HK-2 (cell line): ENCODE data around the gene OSBPL2.

Source experiments
- DNase-seq: peaks from one replicate; pipeline ENCODE4 v3.0.0-alpha.2; 2018; ENCODE audit not compliant: unreplicated experiment

The OSBPL2 gene

GRCh38 chr20:62258499-62259293 is 20.4 kb downstream of the OSBPL2 start:
- peak; percentile 67 for DNase-seq

GRCh38 chr20:62259294-62259565 is 20.9 kb downstream of the OSBPL2 start:
- DNase-seq = no peak

DNA sequence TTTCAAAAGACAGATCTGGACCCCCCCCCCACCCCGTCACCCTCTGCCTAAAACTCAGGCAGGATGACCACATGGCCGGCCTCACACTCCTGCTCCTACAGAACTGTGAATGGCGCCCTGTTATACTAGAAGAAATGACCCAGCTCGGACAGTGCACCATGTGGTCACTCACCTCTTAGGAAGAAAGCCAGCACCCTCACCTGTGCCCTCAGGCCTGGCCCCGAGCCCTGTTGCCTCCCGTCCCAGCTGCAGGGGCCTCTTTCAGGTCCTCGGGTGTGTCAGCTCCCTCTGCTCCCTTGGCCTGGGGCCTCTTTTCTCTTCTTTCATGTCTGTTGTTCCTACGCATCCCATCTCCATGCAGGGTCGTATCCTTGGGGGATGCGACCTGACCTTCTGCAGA is 23.7 kb downstream of the OSBPL2 start:
- no peak for DNase-seq

DNA sequence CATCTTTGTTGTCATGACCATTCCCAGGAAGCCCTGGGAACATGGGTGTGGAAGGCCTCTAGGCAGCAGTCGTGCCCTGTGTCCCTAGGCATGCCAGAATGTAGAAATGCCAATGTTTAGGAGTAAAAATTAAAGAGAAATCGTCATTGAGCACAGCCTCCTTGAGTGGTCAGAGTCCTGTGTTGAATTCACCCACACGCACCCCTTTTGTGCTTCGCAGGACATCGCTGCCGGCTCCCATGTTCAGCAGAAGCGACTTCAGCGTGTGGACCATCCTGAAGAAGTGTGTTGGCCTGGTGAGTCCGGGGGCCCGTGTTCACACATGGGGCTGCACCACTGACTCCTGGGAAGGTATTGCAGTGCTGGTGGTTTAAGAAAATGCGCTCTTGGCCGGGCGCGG is 25.1 kb downstream of the OSBPL2 start:
- no peak for DNase-seq

GRCh38 chr20:62265365-62265764 is 27.0 kb downstream of the OSBPL2 start:
- DNase-seq = no peak

DNA sequence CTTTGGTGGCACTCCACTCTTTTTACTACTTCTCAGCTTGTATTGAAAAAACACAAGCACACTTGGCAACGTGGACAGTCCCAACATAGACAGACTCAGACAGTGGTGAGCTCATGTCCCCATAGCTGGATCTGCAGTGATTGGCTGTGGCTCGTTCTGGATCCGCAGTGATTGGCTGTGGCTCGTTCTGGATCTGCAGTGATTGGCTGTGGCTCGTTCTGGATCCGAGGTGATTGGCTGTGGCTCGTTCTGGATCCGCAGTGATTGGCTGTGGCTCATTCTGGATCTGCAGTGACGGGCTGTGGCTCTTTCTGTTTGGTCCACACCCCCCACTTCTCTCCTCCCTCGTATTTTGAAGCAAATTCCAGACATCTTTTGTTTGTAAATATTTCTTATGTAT is 28.0 kb downstream of the OSBPL2 start:
- no peak for DNase-seq

GRCh38 chr20:62266851-62267250 is 28.5 kb downstream of the OSBPL2 start:
- no peak for DNase-seq

DNA sequence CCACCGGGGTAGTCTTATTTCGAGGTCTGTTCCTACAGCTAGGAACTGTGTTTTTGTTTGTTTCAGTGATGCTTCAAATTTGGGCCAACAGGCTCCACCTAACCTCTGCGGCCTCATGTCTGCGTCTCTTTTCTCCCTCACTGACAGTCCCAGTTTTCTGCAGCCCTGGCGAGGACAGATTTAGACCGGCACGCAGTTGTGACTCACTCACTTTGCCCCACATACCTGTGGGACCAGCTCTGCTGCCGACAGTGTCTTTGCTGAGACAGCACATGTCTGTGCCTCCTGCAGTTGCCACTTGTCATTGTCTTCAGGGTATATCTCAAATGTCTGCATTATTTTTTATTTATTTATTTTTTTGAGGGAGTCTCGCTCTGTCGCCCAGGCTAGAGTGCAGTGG is 29.2 kb downstream of the OSBPL2 start:
- DNase-seq = no peak

GRCh38 chr20:62268228-62268900 is 30.0 kb downstream of the OSBPL2 start:
- DNase-seq = no peak

- no peak for DNase-seq
Observed at GRCh38 chr20:62269378-62269777, 31.1 kb downstream of the OSBPL2 start.

GRCh38 chr20:62269871-62270270 is 31.6 kb downstream of the OSBPL2 start:
- no peak for DNase-seq

GRCh38 chr20:62272200-62272599 is 33.9 kb downstream of the OSBPL2 start:
- DNase-seq = no peak

- no peak for DNase-seq
Observed at GRCh38 chr20:62273416-62273815, 35.1 kb downstream of the OSBPL2 start.

- DNase-seq = no peak
Observed at GRCh38 chr20:62274332-62274950, 36.1 kb downstream of the OSBPL2 start.

GRCh38 chr20:62275219-62275618 is 36.9 kb downstream of the OSBPL2 start:
- no peak for DNase-seq

DNA sequence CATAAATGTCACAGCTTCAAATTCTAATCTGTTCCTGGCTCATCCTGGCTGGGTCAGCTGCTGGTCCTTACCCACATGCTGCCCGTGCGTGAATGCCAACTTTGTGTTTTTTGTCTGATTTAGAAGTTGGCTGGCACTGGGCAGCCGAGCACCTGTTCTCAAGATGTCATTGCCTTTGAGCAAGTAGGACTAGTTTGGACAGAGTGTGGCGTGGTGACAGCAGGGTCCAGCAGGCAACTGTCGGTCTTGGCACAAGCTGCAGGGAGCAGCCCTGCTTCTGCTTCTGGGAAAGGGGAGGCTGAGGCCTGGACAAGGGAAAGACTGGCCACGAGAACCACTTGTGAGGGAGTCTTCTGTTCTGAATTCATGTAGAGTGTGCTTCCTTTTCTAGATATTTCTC is 38.1 kb downstream of the OSBPL2 start:
- DNase-seq = no peak

GRCh38 chr20:62277253-62277652 is 38.9 kb downstream of the OSBPL2 start:
- no peak for DNase-seq

DNA sequence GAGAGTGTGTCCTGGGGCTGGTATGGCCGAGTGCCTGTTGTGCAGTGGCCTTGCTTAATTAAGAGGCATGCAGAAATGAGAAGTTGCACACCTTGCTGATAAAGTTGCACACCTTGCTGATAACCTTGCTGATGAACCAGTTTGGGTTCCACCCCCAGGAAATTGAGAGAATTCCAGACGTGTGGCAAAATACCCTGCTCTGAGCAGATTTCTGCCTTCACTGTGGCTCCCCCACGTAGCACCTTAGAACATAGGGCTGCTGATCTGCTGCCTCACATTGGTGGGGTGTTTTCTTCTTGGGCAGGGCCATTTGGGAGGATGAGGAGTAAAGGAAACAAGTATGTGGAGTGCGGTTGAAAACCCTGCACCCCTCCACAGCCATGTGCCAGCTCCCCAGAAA is 42.0 kb downstream of the OSBPL2 start:
- no peak for DNase-seq

- no peak for DNase-seq
Observed at GRCh38 chr20:62281161-62281933, 43.0 kb downstream of the OSBPL2 start.

DNA sequence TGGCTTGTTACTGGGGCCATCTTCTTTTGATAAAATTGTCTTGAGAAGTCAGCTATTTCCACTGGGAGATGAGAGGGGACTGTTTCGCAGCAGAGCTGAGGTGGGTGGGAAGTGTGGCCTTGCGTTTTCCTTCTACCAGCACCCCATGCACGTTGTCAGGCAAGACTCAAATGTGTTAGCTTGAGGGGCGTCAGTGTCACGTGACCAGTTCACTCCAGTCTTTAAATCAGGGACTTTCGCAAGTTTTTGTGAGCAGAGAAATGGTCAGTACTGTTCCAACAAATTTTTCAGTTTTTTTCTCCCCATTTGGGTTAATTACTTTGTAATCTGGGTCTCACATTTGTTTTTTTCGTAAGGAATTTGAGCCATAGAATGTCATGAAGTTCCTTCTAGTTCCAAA is 43.8 kb downstream of the OSBPL2 start:
- DNase-seq = no peak

DNA sequence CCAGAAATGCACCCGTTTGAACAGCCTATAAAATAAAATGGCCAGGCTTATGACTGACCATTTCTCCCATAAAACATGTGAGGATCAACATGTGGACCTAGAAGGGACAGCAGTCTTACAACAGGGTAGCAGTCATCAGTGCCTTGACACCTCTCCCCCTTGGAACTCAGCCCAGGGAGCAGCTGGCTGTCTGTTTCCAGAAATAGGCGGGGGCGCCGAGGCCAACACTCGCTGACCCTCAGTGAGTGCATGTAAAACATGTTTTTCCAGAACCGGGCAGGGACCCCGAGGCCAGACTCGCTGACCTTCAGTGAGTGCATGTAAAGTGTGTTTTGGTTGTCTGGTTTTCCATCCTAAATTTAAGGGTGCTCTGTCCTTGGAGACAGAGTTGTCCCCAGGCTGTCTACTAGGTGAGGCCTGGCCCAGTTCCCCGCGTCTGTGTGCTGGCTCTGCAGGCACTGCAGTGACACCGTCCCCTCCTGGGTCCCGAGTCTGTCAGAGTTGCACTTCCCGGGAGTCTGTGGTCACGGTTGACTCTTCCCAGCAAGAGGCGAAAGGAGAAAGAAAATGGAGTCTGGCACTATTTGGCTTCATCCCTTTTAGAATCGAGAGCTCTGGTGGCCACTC is 44.7 kb downstream of the OSBPL2 start:
- DNase-seq = no peak

GRCh38 chr20:62284448-62284847 is 46.1 kb downstream of the OSBPL2 start:
- DNase-seq = no peak
